G401 (cell line): ENCODE data around the gene SLC26A5. TPM values are rescaled to one million over a fixed set of nuclear protein-coding genes. Genes with fewer than 3 reads are reported as not detected.
"Not testable (repeated sequence)": the region's sequence is repeated elsewhere in the genome, so short reads cannot be mapped to it uniquely, and the experiment has no call there.

Experiments
- DNase-seq: peaks from one replicate; pipeline ENCODE4 v3.0.0-alpha.2; 2015; ENCODE audit warnings: low spot score
- in situ Hi-C: cut with HindIII; loops from 2 replicates; pipeline ENCODE4 v1.10.0; 2016; ENCODE audit warnings: low sequenced_read_pairs, mixed read lengths
- total RNA-seq: library from RNA; depleted of rRNA; stranded (reverse); fragments of >200 nt; shearing (Covaris generic); gene quantifications from 2 replicates; pipeline ENCODE4 v1.2.3, GENCODE V29; 2014

Gene SLC26A5
- total RNA-seq, 1 experiment from 2014 or later = not detected

GRCh38 chr7:103413407-103413806 is 32.6 kb downstream of the SLC26A5 start:
- in situ Hi-C loops = no loop called here
- DNase-seq = no peak

GRCh38 chr7:103412151-103412550 is 33.9 kb downstream of the SLC26A5 start:
- no peak for DNase-seq
- in situ Hi-C loops = no loop called here

DNA sequence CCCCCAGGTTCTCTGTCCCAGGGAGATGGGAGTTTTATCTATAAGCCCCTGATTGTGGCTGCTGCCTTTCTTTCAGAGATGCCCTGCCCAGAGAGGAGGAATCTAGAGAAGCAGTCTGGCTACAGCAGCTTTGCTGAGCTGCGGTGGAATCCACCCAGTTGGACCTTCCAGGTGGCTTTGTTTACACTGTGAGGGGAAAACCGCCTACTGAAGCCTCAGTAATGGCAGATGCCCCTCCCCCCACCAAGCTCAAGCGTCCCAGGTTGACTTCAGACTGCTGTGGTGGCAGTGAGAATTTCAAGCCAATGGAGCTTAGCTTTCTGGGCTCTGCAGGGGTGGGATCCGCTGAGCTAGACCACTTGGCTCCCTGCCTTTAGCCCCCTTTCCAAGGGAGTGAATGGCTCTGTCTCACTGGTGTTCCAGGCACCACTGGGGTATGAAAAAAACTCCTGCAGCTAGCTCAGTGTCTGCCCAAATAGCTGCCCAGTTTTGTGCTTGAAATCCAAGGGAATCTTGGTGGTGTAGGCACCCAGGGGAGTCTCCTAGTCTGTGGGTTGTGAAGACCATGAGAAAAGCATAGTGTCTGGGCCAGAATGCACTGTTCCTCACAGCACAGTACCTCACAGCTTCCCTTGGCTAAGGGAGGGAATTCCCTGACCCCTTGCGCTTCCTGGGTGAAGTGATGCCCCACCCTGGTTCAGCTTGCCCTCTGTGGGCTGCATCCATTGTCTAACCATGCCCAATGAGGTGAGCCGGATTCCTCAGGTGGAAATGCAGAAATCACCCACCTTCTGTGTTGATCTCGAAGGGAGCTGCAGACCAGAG is 40.0 kb downstream of the SLC26A5 start:
- DNase-seq, in situ Hi-C loops: not testable (repeated sequence)

DNA sequence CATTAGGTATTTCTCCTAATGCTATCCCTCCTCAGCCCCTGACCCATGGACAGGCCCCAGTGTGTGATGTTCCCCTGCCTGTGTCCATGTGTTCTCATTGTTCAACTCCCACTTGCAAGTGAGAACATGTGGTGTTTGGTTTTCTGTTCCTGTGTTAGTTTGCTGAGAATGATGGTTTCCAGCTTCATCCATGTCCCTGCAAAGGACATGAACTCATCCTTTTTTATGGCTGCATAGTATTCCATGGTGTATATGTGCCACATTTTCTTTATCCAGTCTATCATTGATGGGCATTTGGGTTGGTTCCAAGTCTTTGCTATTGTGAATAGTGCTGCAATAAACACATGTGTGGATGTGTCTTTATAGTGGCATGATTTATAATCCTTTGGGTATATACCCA is 46.3 kb downstream of the SLC26A5 start:
- in situ Hi-C loops, DNase-seq: not testable (repeated sequence)

DNA sequence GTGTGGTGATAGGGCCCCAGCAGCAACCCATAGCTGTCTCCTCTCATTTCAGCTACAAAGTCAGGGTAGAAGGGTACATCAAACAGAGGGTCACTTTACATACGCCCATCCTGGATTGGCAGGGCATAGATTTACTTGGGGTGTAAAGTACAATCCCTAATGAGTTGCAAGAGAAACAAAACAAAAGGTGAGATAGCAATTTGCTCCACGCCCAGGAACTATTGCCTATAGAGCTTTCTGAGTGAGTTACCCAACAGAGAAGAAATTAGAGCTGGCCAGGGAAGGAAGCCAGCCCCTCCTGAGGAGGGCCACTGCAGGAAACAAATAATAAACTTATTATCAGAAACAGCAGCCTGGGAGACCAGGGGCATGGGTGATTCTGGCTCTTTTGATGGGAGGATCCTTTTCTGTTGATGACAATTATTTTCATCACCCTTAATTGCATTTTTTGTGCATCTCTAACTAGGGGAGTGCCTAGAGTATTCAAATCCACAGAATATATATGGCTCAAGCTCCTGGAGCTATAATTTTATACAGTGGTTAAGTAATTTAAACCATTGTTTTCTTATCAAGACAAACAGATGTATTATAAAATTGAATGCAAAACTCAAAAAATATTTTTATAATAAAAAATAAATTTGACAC is 47.4 kb downstream of the SLC26A5 start:
- in situ Hi-C loops = no loop called here
- no peak for DNase-seq

GRCh38 chr7:103396471-103396870 is 49.5 kb downstream of the SLC26A5 start:
- in situ Hi-C loops = no loop called here
- DNase-seq = no peak

- no peak for DNase-seq
- in situ Hi-C loops = no loop called here
Measured at GRCh38 chr7:103395071-103395470, 50.9 kb downstream of the SLC26A5 start.

GRCh38 chr7:103394566-103394965 is 51.4 kb downstream of the SLC26A5 start:
- in situ Hi-C loops = no loop called here

DNA sequence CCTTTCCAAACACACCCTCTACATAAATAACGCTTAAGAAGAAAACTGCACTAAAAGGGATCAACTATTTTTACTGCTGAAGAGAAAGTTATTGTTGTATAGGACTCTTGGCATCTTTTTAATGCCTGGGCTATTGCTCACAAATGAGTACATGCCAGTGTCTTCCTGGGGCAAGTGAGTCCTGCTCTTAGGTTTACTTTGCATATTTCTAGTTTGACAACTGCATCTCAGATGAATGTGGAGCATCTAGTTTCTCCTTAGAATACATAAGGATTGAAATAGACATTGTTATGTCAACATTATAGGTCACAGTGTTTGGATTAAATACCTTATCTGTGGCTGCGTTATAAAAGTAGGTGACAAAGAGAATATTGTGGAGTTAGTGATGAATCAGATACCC is 54.0 kb downstream of the SLC26A5 start:
- no peak for DNase-seq
- in situ Hi-C loops = no loop called here

More at GRCh38 chr7:103394566-103394965, 51.4 kb downstream of the SLC26A5 start:
- DNase-seq = no peak

- DNase-seq = no peak
- in situ Hi-C loops = no loop called here
Measured at GRCh38 chr7:103391150-103391549, 54.9 kb downstream of the SLC26A5 start.

DNA sequence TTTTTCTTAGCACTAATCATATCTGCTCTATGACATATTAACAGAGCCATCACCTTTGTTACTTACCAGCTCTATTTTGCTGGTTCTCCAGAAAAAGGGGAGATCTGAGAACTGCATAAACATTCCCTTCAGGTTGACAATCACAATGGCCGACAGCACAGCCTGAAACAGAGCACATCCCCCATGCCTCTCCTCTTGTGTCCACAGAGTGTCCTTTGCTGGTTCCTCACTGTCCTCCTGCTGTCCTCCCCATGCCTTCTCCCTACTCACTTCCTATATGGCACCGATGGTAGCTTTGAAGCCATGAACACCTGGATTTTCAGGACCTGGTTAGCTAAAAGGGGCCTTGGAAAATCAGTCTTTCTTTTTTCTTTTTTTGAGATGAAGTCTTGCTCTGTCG is 56.7 kb downstream of the SLC26A5 start:
- no peak for DNase-seq
- in situ Hi-C loops = no loop called here

DNA sequence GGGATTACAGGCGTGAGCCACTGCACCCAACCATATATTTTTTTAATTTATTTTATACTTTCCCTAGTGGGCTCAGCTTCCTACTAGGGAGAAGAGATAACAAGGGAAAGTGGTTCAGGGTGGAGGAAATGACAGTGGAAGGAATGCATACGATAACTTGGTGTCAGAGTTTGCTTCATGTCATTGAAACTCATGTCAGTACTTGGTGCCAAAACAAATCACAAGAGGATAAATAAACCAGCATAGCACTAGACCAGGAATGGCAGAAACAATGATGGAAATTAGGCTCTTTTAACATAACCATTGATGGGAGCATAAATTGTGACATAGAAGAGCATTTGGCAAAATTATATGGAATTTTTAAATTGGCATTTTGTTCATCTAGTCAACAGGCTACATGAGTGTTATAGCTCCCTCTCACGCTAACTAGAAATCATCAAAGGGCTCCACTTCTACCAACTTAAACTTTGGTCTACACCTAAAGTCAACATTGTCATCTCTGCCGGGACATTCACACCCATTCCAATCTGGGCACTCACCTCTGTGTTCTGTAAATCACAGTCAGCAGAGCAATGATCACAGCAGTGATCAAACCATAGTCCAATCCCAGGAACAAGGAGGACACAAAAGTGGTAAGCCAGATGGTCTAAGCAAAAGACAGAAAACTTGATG is 57.4 kb downstream of the SLC26A5 start:
- no peak for DNase-seq
- in situ Hi-C loops = no loop called here

- no peak for DNase-seq
- in situ Hi-C loops = no loop called here
Measured at GRCh38 chr7:103387242-103387641, 58.8 kb downstream of the SLC26A5 start.

- in situ Hi-C loops = no loop called here
- no peak for DNase-seq
Measured at GRCh38 chr7:103382032-103382402, 64.0 kb downstream of the SLC26A5 start.

DNA sequence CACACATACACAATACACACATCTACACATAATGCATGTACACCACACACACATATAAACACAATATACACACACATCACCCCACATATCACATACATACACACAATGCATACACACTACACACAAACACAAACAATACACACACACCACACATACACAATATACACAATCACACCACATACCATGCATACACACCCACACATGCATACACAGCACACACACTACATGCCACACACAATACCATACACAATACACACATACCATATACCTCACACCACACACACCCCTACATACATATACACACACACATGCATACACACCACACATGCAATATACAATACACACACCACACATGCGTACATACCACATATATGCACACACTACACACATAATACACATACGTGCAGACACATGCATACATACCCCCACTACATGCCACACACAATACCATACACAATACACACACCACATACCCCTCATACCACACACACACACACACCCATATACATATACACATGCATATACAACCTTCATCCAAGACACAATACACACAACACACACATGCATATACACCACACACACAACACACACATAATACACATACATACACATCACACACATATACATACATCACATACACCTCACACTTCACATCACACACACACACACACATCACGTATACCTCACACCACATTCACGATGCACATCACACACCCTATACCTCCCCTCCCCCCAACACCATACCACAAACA is 64.6 kb downstream of the SLC26A5 start:
- in situ Hi-C loops = no loop called here
- no peak for DNase-seq

DNA sequence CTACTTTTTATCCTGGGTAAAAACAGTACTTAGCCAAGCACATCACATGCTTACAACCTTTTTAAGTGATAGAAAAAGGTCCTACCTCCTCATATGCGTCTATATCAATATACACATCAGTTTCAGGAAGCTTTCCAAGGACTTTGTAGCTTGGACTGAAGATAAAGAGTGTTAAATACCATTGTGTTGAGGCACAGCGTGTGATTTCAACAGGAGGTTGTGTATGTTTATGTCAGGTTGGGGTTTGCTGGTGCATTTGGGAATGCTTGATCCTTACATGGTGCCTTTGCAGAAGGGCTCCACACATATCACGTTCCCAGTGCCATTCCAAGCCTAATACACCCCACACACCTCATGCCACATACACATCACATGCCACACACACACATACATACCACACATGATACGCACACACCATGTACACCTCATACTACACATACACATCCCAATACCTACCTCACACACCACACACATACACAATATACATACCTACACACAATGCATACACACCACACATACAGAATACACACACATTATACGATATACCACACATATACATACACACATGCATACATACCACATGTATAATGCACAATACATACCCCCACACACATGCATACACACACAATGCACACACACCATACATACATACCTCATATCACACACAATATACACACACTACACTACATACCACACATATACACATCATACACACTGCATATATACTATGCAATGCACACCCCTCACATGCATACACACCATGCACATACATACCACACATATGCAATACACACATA is 65.4 kb downstream of the SLC26A5 start:
- in situ Hi-C loops = no loop called here

GRCh38 chr7:103379270-103379975 is 66.6 kb downstream of the SLC26A5 start:
- in situ Hi-C loops = no loop called here
- DNase-seq = no peak

More for the DNA sequence above, 65.4 kb downstream of the SLC26A5 start:
- no peak for DNase-seq
